Measurements from ENCODE around the gene PIP4K2B.
A peak's percentile ranks its signal among the peaks of the same experiment; 100 is the strongest.

Gene PIP4K2B

DNA sequence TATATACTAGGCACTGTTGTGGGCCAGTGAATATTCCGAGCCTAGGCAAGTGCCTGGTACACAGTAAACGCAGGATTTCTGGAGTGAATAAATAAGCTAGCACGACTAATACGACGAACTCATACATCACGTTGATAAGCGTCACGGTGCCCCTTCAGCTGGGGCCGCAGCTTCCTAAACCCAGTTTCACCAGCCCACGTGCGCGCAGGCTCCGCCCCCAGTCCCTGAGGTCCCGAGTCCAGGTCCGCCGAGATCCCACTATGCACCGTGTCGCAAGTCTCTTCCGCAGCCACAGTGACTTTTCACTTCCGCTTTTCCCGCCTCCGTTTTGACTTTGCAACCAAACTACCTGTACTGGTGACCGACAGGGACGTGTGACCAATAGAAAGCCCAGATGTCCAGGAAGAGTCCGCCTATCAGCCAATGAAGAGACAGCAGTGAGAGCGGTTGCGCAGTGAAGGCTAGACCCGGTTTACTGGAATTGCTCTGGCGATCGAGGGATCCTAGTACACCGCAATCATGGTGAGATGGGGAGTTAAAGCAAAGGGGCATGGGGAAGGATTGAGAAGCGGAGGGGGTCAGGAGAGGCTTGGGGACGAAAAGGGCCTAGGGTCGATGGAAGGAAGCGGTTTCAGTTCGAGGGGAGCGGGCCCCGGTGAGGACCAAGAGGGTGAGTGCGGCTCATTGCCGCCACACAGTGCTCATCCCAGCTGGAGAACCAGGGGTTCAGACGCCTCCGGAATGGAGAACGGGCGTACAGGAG, 46.9 kb downstream of the PIP4K2B start, which contains the start of gene PSMB3:
PSMB3 (plus strand) TSS at position 434 of the 763 bp plus-strand sequence; CDS start at position 520, 86 bp downstream.
- TF ChIP-seq, protein P1, sequence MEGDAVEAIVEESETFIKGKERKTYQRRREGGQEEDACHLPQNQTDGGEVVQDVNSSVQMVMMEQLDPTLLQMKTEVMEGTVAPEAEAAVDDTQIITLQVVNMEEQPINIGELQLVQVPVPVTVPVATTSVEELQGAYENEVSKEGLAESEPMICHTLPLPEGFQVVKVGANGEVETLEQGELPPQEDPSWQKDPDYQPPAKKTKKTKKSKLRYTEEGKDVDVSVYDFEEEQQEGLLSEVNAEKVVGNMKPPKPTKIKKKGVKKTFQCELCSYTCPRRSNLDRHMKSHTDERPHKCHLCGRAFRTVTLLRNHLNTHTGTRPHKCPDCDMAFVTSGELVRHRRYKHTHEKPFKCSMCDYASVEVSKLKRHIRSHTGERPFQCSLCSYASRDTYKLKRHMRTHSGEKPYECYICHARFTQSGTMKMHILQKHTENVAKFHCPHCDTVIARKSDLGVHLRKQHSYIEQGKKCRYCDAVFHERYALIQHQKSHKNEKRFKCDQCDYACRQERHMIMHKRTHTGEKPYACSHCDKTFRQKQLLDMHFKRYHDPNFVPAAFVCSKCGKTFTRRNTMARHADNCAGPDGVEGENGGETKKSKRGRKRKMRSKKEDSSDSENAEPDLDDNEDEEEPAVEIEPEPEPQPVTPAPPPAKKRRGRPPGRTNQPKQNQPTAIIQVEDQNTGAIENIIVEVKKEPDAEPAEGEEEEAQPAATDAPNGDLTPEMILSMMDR (IDR thresholded peaks at IDR 0.05; ENCODE audit: borderline replicate concordance, insufficient read depth, low read depth, low read length), result no peak
- H3K4me3 ChIP-seq (ENCODE audit: low read depth, low read length), result peak within 1 kb of the TSS; percentile 87

DNA sequence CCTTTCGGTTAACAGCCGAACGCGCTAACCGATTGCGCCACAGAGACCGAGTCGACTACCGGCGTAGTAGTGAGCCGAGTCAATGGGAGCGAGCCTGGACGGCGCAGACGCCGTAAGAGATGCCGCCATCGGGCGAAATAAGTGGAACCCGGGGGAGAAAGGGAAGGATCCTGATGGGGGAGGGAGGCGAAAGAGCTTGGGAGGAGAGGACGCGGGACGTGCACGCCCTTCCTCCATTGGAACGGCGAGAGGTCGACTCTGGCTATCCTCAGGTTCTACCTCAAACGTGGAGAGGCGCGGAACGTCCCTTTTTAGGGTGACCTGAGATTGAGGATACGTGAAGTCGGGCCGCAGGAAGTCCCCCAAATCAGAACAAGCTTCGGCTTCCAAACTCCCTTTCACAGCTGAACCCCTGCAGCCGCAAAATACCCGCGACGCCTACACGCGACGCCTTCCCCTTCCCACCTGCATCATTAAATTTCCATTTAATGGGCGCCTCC, 47.5 kb downstream of the PIP4K2B start:
- TF ChIP-seq, protein P1 (IDR thresholded peaks at IDR 0.05; ENCODE audit: borderline replicate concordance, insufficient read depth, low read depth, low read length), result no peak
- H3K4me3 ChIP-seq (ENCODE audit: low read depth, low read length), result peak overlapping the region; percentile 71

DNA sequence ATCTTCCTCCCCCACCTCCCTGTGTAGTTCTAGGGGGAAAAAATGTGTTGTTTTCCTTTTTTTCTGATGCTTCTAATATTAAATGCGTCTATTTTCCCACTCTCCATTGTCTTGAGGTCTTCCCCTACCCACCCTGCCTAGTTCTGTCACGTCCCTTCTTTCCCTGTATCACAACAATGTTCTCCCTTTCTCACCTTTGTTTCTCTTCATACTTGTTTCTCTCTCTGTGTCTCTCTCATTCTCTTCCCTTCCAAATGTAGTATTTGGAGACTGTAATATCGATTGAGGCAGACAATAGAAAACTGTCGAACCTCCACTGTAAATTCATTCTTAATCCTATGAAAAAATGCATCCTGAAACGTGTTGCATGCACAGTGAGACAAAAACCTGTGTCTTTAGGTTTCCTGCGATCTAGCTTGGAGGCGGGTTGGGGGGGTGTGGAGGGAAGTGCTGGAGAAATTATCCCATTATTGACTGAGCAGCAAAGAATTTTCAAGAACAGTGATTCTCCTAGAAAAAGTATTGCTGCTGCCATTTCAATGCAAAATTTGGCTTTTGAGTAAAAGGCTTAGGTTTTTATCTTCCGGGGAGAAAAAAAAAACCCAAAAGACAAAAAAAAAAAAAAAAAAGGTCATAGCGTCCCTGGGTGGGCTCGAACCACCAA, 48.1 kb downstream of the PIP4K2B start:
- TF ChIP-seq, protein P1 (IDR thresholded peaks at IDR 0.05; ENCODE audit: borderline replicate concordance, insufficient read depth, low read depth, low read length), result no peak

DNA sequence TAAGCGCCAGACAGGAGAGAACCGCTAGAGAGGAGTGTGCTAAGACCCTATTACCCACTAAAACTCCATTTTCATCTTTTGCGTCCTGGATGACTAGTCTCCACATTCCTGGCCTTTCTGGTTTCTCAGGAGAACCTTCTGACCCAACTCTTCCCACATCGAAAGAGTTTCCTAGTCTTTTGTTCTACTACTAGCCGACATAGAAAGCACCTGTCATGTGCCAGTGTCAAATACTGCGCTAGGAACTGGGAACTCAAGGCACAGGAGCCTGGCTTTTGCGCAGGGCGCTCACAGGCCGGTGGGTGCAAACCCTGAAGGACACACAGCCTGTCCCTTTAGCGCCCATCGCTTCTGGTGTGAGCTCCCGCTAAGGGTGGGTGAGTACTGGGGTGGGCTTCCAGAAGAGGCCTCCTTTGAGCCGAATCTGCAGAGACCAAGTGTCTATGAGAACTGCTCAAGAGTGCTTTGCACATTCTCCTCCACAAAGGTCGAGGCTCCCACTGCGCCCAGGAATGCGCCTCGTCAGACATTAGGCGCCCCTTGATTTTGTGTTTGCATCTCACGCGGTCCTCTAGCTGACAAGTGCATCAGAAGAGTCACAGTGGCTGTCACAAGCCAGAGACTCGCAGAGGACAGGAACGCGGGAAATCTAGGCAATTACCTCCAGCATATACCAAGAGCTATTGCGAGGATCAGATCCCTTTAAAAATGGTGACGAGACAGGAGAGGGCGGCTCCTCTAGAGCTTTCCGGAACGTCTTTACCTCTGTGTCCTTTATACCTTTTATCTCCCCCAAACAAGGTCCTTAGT, 48.8 kb downstream of the PIP4K2B start:
- peak overlapping the region; percentile 13 for H3K4me3 ChIP-seq (ENCODE audit: low read depth, low read length)
- TF ChIP-seq, protein P1 (IDR thresholded peaks at IDR 0.05; ENCODE audit: borderline replicate concordance, insufficient read depth, low read depth, low read length), result no peak

More for the DNA sequence above, 48.1 kb downstream of the PIP4K2B start:
- peak overlapping the region; percentile 13 for H3K4me3 ChIP-seq (ENCODE audit: low read depth, low read length)

DNA sequence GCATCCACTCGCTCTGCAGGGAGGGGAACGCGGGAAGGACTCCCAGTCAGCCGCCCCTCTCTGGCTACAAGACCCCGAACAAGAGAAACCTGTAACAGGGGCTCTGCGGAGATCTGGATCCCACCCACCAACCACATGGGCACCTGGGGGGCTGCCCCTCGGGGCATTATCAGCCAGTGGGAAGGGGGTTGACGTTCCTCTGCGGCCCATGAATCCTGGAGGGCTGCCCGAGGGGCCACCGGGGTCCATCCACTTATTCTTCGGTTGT, 49.4 kb downstream of the PIP4K2B start:
- TF ChIP-seq, protein P1 (IDR thresholded peaks at IDR 0.05; ENCODE audit: borderline replicate concordance, insufficient read depth, low read depth, low read length), result no peak
- peak overlapping the region; percentile 47 for H3K4me3 ChIP-seq (ENCODE audit: low read depth, low read length)

DNA sequence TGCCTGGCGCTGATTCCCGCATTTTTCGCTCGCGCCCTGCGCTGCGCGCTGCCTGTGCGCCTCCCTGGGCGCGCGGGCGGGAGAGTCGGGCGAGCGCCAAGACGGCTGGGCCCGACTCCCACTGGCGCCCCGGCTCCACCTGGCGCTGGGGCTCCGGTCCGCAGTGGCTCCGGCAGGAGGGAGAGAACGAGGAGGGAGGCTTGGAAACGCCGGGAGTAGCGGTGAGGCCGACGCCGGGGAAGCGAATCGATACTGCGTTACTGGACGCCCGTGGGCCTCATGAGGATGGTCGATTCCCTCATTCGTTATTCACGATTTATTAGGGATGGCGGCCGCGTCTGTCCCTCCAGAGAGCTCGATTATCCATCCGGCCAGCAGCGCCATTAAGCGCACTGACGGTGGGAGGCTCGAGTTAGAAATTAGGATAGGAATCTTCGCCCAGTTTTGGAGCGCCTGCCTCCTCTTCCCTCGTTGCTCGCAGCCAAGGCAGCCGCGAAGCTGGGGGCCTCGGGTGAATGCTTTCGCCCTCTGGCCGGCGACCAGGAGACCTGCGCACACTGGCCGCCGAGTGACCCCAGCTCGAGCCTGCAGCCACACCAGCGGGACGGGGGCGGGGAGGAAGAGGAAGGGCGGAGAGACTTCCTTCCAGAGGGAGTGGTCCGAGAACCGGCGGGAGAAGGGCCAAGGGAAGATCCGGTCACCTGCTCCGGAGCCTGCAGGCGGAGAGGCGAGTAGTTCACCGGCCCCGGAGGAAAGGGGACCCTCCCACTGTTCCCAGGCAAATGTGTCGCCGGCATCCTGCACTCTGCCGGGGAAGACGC, 49.9 kb downstream of the PIP4K2B start:
- peak overlapping the region; percentile 47 for H3K4me3 ChIP-seq (ENCODE audit: low read depth, low read length)
- TF ChIP-seq, protein P1 (IDR thresholded peaks at IDR 0.05; ENCODE audit: borderline replicate concordance, insufficient read depth, low read depth, low read length), result no peak

All from GM12875 (cell line).